Measurements from ENCODE around the gene RASA3. TPM values are rescaled to one million over a fixed set of nuclear protein-coding genes. Genes with fewer than 3 reads are reported as not detected.

Gene RASA3
- total and polyA plus RNA-seq, 2 of the 8 experiments (the other 6 are each of a cell fraction or from before 2014, with no cell fraction given) = 7.5 to 21.9 TPM

GRCh38 chr13:114104655-114105520 is 27.5 kb downstream of the RASA3 start:
- H3K36me3 ChIP-seq (ENCODE audit: control insufficient read depth in 2 of 4, insufficient read depth in 4 of 4, low read length in 3 of 4) = no peaks in the 10 kb centered on the region
- ChIA-PET CTCF (ENCODE audit: partially characterized antibody) (interaction anchor here (1.6 kb wide), 1 partner anchor 18 kb away, joined by 5 read pairs; no protein-coding TSS in a partner anchor), POLR2A (ENCODE audit: partially characterized antibody) (interaction anchor here (1.0 kb wide), 1 partner anchor 10 kb away, joined by 3 read pairs; no protein-coding TSS in a partner anchor)
- no peaks in the 10 kb centered on the region for H3K27me3 ChIP-seq (replicated peaks in 1 of 4; ENCODE audit: control insufficient read depth in 3 of 4, extremely low read depth in 1 of 4, insufficient read depth in 3 of 4, low read length in 3 of 4)
- WGBS, 2 experiments (ENCODE audit: extremely low coverage in 1 of 2, insufficient coverage in 1 of 2, insufficient read length in 1 of 2, insufficient replicate concordance in 2 of 2, low coverage in 1 of 2, low lambda C conversion rate in 2 of 2, missing lambda C conversion rate in 1 of 2) = 93 to 100% methylated on average over 1 to 16 of the region's 24 CpGs
- H4K8ac ChIP-seq (ENCODE audit: extremely low read depth, insufficient read depth, low read length) = peak overlapping the region; percentile 57; the same call in 1 of the 2 replicates
- no peak for DNase-seq (ENCODE audit: low read depth in 1 of 2, low spot score in 2 of 2)
- H3K9ac ChIP-seq (replicated peaks in 1 of 4; ENCODE audit: extremely low read depth in 1 of 4, low read depth in 3 of 4, low read length in 3 of 4) = no peak overlapping the region
- peaks cover 0 to 39% of the 10 kb centered on the region in 2 experiments; a peak in 3 of 4 replicates for H3K79me2 ChIP-seq (ENCODE audit: control insufficient read depth in 1 of 2, insufficient read depth in 2 of 2, low read length in 2 of 2)
- no peak overlapping the region for H3K14ac ChIP-seq (ENCODE audit: insufficient read length)
- no peak overlapping the region for H2BK20ac ChIP-seq (ENCODE audit: low read length)
- H2BK15ac ChIP-seq (ENCODE audit: low read length) = no peak overlapping the region
- H2AFZ ChIP-seq (ENCODE audit: low read length) = no peak overlapping the region
- H3K27ac ChIP-seq (ENCODE audit: low read depth, low read length) = no peak overlapping the region
- no peak overlapping the region for H3K56ac ChIP-seq (replicated peaks; ENCODE audit: insufficient read length, low read depth, low read length)
- no peak overlapping the region for H3K4me2 ChIP-seq (ENCODE audit: insufficient read depth in 1 of 2, low read depth in 2 of 2, low read length in 2 of 2)
- no peak for FAIRE-seq
- no peak overlapping the region for H3K18ac ChIP-seq (ENCODE audit: extremely low read depth, low read length)
- H2AK5ac ChIP-seq (ENCODE audit: low read depth, low read length) = no peak overlapping the region
- H2BK120ac ChIP-seq (replicated peaks; ENCODE audit: low read depth, low read length) = no peak overlapping the region
- H4K91ac ChIP-seq (replicated peaks; ENCODE audit: insufficient read length, low read length) = no peak overlapping the region
- peaks cover 0 to 7% of the 10 kb centered on the region in 2 experiments for H4K20me1 ChIP-seq (replicated peaks in 1 of 2; ENCODE audit: control insufficient read depth in 1 of 2, insufficient read depth in 2 of 2, low read length in 2 of 2)
- H3K4ac ChIP-seq (replicated peaks; ENCODE audit: insufficient read length, low read depth, low read length) = no peak overlapping the region
- H4K5ac ChIP-seq (ENCODE audit: insufficient read length, low read depth, low read length) = no peak overlapping the region
- H3K23me2 ChIP-seq (ENCODE audit: low read depth, low read length) = no peaks in the 10 kb centered on the region; the same call in 1 of the 2 replicates
- H2BK5ac ChIP-seq (ENCODE audit: low read depth, low read length) = no peak overlapping the region
- peaks cover 0 to 6% of the 10 kb centered on the region in 2 experiments; a peak in 1 of 4 replicates for H3K9me3 ChIP-seq (ENCODE audit: insufficient read depth in 2 of 2, low read depth in 1 of 2, low read length in 1 of 2)
- H3K79me1 ChIP-seq (ENCODE audit: low read depth, low read length) = peaks cover 8% of the 10 kb centered on the region
- peaks cover 0 to 10% (median 3%) of the 10 kb centered on the region in 4 experiments; a peak in 4 of 7 replicates for H3K4me1 ChIP-seq (replicated peaks in 1 of 4; ENCODE audit: control insufficient read depth in 3 of 4, insufficient read depth in 4 of 4, low read length in 3 of 4)
- no peak overlapping the region for H2BK12ac ChIP-seq (ENCODE audit: low read depth, low read length)
- no peak overlapping the region for H3K4me3 ChIP-seq (ENCODE audit: extremely low read depth in 1 of 4, insufficient read depth in 2 of 4, low read depth in 3 of 4, low read length in 4 of 4)
- H3K23ac ChIP-seq (ENCODE audit: insufficient read length) = no peak overlapping the region
- TF ChIP-seq TBP (IDR thresholded peaks at IDR 0.05; ENCODE audit: low read depth, low read length) = no peak
- no peak for TF ChIP-seq JUND (IDR thresholded peaks at IDR 0.05; ENCODE audit: low read length)
- no peak for TF ChIP-seq RAD21 (IDR thresholded peaks at IDR 0.05 in 1 of 2, conservative IDR thresholded peaks at IDR 0.05 in 1 of 2; ENCODE audit: low read depth in 2 of 2, low read length in 2 of 2)
- no peak for TF ChIP-seq SIRT6 (IDR thresholded peaks at IDR 0.05; ENCODE audit: low read length)
- no peak for TF ChIP-seq SP2 (IDR thresholded peaks at IDR 0.05; ENCODE audit: low read length)
- no peak for TF ChIP-seq SAP30 (IDR thresholded peaks at IDR 0.05; ENCODE audit: insufficient read depth, insufficient replicate concordance, low read length)
- TF ChIP-seq CTBP2 (IDR thresholded peaks at IDR 0.05; ENCODE audit: borderline replicate concordance, insufficient read depth, insufficient read length, low read length) = no peak
- TF ChIP-seq CHD2 (IDR thresholded peaks at IDR 0.05; ENCODE audit: low read length) = no peak
- TF ChIP-seq JUN (IDR thresholded peaks at IDR 0.05; ENCODE audit: low read depth, low read length) = no peak
- no peak for TF ChIP-seq SRF (IDR thresholded peaks at IDR 0.05; ENCODE audit: low read depth, low read length)
- no peak for TF ChIP-seq RXRA (IDR thresholded peaks at IDR 0.05; ENCODE audit: insufficient read depth, low read depth, low read length)
- TF ChIP-seq BCL11A (IDR thresholded peaks at IDR 0.05; ENCODE audit: low read depth in 2 of 2, low read length in 2 of 2) = no peak
